GM21619 (cell line): ENCODE data around the gene MALT1.
A peak's percentile ranks its signal among the peaks of the same experiment; 100 is the strongest.

Experiments used
- ATAC-seq: cut with Tn5 transposase; IDR thresholded peaks from one replicate; pipeline ENCODE4 v1.9.1; 2021; ENCODE audit not compliant: unreplicated experiment

Gene MALT1

DNA sequence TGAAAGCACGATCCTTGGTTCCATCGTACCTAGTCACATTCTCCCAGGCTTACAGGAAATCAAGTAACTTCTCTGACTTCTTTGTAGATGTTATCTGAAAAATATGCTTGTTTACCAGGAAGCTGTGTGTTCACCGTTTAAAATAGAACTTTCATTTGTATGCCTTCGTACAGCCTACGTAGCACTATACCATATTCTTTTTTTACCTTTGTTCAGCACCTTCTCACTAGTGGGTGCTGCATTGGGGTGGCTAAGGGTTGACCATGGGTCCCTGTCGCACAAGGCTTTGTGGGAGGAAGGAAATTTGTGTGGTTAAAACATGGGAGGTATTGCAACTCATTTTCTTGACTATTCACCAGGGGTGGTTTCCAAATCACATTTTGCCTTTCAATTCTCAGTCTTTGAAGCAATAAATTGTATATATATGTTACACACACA lies 16.6 kb downstream of the MALT1 start:
- peak; percentile 64 for ATAC-seq

GRCh38 chr18:58690259-58690658 lies 19.0 kb downstream of the MALT1 start:
- no peak for ATAC-seq

GRCh38 chr18:58691256-58691655 lies 20.0 kb downstream of the MALT1 start:
- ATAC-seq: no peak

DNA sequence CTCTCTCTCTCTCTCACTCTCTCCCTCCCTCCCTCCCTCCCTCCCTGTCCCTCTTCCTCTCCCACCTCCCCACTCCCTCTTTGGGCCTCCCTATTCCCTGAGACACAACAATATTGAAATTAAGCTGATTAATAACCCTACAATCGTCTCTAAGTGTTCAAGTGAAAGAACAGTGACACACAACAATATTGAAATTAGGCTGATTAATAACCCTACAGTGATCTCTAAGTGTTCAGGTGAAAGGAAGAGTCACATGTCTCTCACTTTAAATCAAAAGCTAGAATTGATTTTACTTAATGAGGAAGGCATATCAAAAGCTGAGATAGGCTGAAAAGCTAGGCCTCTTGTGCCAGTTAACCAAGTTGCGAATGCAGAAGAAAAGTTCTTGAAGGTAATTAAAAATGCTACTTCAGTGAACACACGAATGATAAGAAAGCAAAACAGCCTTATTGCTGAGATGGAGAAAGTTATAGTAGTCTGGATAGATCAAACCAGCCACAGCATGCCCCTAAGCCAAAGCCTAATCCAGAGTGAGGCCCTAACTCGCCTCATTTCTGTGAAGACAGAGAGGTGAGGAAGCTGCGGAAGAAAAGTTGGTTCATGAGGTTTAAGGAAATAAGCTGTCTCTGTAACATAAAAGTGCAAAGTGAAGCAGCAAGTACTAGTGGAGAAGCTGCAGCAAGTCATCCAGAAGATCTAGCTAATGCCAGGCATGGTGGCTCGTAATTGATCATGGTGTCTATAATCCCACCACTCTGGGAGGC lies 21.3 kb downstream of the MALT1 start:
- no peak for ATAC-seq

DNA sequence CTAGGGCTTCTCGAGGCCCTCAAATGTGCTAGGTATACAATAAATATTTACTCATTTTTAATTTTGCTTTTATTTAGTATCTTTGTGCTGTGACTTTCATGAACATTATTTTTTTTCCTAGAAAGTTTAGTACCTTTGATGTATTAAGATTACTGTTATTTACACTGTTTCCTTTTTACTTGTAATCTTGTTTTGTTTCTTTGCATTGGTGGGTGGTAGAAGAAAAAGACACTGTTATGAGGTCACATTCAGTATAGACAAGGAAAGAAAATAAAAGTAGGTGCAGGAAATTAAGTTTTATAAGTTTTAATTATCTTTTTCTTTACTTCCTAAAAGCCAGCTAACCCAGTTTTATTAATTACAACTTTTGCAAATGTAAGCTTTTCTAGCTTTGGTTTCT lies 23.0 kb downstream of the MALT1 start:
- ATAC-seq: no peak

- no peak for ATAC-seq
Measured at GRCh38 chr18:58694720-58695468, 23.6 kb downstream of the MALT1 start.

- ATAC-seq: no peak
Measured at GRCh38 chr18:58695772-58696171, 24.5 kb downstream of the MALT1 start.

- no peak for ATAC-seq
Measured at GRCh38 chr18:58697146-58697545, 25.9 kb downstream of the MALT1 start.

- no peak for ATAC-seq
Measured at GRCh38 chr18:58698701-58699193, 27.5 kb downstream of the MALT1 start.

DNA sequence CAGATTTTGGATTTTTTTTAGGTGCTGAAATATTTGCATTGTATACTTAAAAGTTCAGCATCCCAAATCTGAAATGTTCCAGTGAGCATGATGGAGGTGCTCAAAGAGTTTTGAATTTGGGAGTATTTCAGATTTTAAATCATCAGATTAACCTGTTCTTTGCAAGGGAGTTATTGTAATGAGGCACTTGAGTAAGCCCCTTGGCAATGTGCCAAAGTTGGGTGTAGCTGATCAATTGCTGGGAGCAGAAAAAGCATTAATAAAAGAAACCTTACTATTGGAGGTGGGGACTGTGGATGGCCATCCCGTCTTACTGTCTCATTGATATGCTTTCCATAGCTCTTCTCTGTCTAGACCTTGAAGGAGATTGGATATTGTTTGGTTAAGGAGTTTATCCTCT lies 28.3 kb downstream of the MALT1 start:
- ATAC-seq: no peak

DNA sequence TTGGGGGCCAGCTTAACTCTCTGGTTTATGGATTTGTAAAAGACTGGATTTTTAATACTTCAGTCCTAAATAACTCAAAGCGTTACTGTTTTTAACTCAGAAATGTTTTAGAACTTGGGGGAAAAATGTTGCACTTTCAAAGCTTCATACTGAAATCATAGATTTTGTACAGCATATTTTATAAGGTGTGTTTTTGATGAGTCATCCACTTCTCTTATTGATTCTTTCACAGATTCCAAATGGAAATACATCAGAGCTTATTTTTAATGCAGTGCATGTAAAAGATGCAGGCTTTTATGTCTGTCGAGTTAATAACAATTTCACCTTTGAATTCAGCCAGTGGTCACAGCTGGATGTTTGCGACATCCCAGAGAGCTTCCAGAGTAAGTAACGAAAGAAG lies 28.9 kb downstream of the MALT1 start:
- no peak for ATAC-seq

GRCh38 chr18:58712930-58713329 lies 41.7 kb downstream of the MALT1 start:
- no peak for ATAC-seq

GRCh38 chr18:58714259-58714658 lies 43.0 kb downstream of the MALT1 start:
- no peak for ATAC-seq

DNA sequence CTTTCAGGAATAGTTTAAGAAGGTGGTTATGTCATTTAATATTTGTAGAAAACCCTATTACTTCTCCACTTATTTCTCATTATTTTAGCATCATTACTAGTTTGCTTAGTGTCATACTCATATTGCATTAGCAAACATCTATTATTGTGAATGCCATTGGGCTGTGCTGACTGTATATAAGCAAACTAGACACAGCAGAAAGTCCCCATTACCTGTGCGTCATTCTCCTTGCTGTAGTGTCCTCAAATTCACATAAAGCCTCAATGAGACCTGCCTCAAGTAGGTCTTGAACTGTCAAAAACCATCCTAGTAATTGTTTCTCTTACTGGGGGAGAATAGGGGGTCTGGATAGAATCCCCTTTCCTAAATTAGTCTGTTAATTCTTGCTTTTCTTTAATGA lies 43.6 kb downstream of the MALT1 start:
- ATAC-seq: no peak

GRCh38 chr18:58715540-58715939 lies 44.3 kb downstream of the MALT1 start:
- no peak for ATAC-seq

- ATAC-seq: peak; percentile 72
Measured at GRCh38 chr18:58716060-58716756, 44.9 kb downstream of the MALT1 start.

GRCh38 chr18:58721566-58722239 lies 50.4 kb downstream of the MALT1 start:
- no peak for ATAC-seq

- ATAC-seq: no peak
Measured at GRCh38 chr18:58723810-58724602, 52.7 kb downstream of the MALT1 start.

DNA sequence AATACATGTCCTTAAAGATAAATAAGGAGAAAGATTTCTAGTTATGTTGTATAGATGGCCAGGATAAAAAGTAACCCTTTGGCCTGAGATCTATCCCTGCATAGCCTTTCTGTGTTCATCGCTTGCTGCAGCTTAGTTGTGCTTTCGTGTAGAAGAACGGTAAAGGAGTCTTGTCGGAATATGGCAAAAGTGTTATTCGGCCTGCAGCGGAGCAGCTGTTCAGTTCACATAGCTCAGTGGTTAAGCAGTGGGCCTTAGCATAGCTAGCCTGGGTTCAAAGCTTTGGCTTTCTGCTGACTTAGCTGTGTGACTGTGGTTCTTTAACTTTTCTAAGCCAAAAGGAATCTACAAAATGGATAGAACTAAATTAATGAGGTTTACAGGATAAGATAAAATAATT lies 55.4 kb downstream of the MALT1 start:
- no peak for ATAC-seq

DNA sequence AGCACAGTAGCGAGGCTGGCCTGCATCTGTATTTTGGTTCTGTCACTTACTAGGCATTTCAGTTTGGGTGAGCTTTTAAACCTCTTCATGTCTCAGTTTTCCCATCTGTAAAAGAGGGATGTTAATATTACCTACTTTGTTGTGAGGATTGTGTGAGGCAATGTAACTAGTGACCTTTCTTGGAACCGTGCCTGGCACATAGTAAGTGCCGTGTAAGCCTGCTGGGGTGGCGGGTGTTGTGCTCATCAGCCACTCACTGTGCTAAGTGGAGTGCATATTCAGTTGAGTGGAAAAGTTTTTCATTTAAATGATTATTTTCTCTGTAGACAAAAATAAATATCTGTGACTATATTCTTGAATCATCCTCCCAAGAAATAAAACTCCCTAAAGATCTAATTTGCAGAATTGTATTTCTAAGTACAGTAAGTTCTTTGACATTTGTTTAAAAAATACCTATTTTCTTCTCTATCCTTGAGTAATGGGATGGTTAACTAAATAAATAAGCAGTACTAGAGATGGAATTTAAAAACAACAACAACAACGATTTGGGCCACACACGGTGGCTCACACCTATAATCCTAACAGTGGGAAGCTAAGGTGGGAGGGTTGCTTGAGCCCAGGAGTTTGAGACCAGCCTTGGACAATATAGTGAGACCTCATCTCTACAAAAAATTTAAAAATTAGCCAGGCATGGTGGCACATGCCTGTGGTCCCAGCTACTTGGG lies 56.7 kb downstream of the MALT1 start:
- no peak for ATAC-seq
